Right lobe of liver (tissue), 4 donors: Measurements from ENCODE around the gene TAP2.

Source experiments
- POLR2A ChIP-seq: fragments of 450-650 bp; IDR thresholded peaks from one replicate; pipeline ENCODE4 v1.6.1; 2017; ENCODE audit warnings: antibody characterized with exemption, mild to moderate bottlenecking
- TF ChIP-seq, protein P1 (sequence below), 4 donors: fragments of 200-600 bp in 3 of 4; fragments of 450-650 bp in 1 of 4; IDR thresholded peaks; one replicate each; pipeline versions ENCODE4 v1.5.1 to v1.8.0; 2016 to 2022; ENCODE audit warnings: antibody characterized with exemption in 4 of 4, mild to moderate bottlenecking in 2 of 4
- donor health status: DM: no; HTN: no; CAD: no.
- donor health status: DM: no; HTN: no; CAD: no.
- donor health status: DM: no; HTN: yes; CAD: no.

DNA sequence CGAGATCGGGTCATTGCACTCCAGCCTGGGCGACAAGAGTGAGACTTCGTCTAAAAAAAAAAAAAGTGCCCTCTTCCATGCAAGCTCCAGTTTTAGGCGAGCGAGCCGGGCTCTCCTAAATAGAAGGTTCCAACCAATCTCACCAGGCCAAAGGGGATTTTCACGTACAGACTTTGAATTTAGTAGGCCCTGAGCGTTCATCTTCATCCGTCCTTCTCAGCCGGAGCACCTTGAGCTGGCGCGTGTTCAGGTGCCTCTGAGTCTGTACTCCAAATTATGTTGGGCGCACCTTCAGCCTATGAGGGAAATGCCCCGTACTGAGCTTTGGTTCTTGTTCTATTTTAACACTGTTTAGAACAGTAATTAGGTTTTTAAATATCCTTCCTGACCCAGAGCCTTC, 817 bp upstream of the TAP2 start:
- TF ChIP-seq, protein P1, sequence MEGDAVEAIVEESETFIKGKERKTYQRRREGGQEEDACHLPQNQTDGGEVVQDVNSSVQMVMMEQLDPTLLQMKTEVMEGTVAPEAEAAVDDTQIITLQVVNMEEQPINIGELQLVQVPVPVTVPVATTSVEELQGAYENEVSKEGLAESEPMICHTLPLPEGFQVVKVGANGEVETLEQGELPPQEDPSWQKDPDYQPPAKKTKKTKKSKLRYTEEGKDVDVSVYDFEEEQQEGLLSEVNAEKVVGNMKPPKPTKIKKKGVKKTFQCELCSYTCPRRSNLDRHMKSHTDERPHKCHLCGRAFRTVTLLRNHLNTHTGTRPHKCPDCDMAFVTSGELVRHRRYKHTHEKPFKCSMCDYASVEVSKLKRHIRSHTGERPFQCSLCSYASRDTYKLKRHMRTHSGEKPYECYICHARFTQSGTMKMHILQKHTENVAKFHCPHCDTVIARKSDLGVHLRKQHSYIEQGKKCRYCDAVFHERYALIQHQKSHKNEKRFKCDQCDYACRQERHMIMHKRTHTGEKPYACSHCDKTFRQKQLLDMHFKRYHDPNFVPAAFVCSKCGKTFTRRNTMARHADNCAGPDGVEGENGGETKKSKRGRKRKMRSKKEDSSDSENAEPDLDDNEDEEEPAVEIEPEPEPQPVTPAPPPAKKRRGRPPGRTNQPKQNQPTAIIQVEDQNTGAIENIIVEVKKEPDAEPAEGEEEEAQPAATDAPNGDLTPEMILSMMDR (IDR thresholded peaks at IDR 0.05), result no peak
- no peak for TF ChIP-seq POLR2A
